Vagina (tissue), 2 donors: ENCODE data around the gene SORCS1. TPM values are rescaled to one million over a fixed set of nuclear protein-coding genes. Genes with fewer than 3 reads are reported as not detected.

ENCODE experiments used
- DNase-seq, 2 donors: peaks; one replicate each; pipeline ENCODE4 v3.0.0-alpha.2; 2017; ENCODE audit errors: extremely low spot score in 2 of 2
- H3K27ac ChIP-seq: fragments of 200-600 bp; sonication (generic); one replicate; pipeline ENCODE4 v1.5.1; 2019
- H3K27me3 ChIP-seq: fragments of 200-600 bp; sonication (generic); one replicate; pipeline ENCODE4 v1.5.1; 2019
- H3K36me3 ChIP-seq, 2 donors: fragments of 200-600 bp; sonication (generic); one replicate each; pipeline ENCODE4 v1.5.1; 2017 to 2019
- H3K4me1 ChIP-seq: fragments of 200-600 bp; sonication (generic); one replicate; pipeline ENCODE4 v1.5.1; 2019
- H3K4me3 ChIP-seq, 2 donors: fragments of 200-600 bp; sonication (generic); 1 replicate in 1 of 2; 2 replicates in 1 of 2; pipeline ENCODE4 v1.5.1; 2016 to 2019
- H3K9me3 ChIP-seq: fragments of 200-600 bp; sonication (generic); one replicate; pipeline ENCODE4 v1.5.1; 2019
- POLR2A ChIP-seq, 2 donors: fragments of 450-650 bp; IDR thresholded peaks; one replicate each; pipeline ENCODE4 v1.6.1; 2017; ENCODE audit warnings: antibody characterized with exemption in 2 of 2, mild to moderate bottlenecking in 2 of 2, moderate library complexity in 2 of 2
- POLR2AphosphoS5 ChIP-seq, 2 donors: sonication (generic); formaldehyde crosslinking; IDR thresholded peaks; one replicate each; pipeline ENCODE4 v1.9.0; 2017; ENCODE audit warnings: antibody characterized with exemption in 2 of 2, mild to moderate bottlenecking in 2 of 2, low read depth in 1 of 2; ENCODE audit not compliant: insufficient read depth in 1 of 2
- intact Hi-C: fragments of 100-400 bp; cut with DNase I; formaldehyde crosslinking; loops from one replicate; pipeline ENCODE4 v1.15.1; 2023
- total RNA-seq: library from RNA; depleted of rRNA; stranded (reverse); fragments of >200 nt; gene quantifications from one replicate; pipeline ENCODE4 v1.2.3, GENCODE V29; 2016
- TF ChIP-seq, protein P1 (sequence below), 3 experiments: fragments of 450-650 bp in 2 of 3; fragments of 200-600 bp in 1 of 3; sonication (generic) in 1 of 3; IDR thresholded peaks; one replicate each; pipeline ENCODE4 v1.5.1; 2017 to 2019; ENCODE audit warnings: antibody characterized with exemption in 3 of 3, mild to moderate bottlenecking in 2 of 3, moderate library complexity in 2 of 3

The SORCS1 gene
- total RNA-seq, 1 donor from 2014 or later, result 5.9 TPM

DNA sequence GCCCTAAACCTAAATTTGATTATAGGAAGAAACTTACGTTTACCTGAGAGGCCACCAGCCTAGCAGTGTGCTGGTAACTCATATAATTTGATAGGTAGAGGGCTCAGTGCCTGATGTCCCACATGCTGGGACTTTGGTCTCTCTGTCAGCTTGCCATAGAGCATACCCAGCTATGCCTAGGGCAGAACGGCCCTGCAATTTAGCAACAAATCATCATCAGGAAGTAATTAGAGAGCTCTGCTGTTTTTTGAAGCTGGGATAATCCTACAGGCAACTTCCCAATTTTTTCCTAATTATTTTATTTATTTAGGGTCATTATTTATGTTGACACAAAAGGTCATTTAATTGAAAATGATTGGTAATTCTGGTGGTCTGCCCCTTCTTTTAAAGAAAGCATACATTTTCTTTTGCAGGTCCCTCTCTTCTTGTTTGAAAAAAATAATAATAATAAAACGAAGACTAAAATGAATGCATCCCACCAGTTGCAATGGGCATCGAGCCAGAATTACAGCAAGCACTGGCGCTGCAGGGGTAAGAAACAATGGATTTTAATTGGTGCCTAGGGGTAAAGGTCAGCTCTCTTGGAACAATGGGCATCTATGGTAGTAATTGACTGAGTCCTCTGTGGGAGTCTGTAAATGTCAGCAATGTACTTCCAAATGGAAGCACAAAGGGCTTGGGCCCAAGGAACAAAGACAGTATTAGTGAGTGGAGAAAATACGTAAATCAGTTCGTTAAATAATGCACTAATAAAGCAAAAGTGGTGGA is 348.0 kb downstream of the SORCS1 start:
- Histone ChIP-seq H3K9me3 (no peaks in the 10 kb centered on the region), H3K36me3 (no peaks in the 10 kb centered on the region), H3K4me3 (no peak overlapping the region), H3K4me1 (no peaks in the 10 kb centered on the region), H3K27ac (no peak overlapping the region), H3K27me3 (no peaks in the 10 kb centered on the region)
- no peak for DNase-seq
- intact Hi-C loops, result no loop called here
- no peak for TF ChIP-seq POLR2A (IDR thresholded peaks at IDR 0.05)
- no peak for TF ChIP-seq POLR2AphosphoS5 (IDR thresholded peaks at IDR 0.05; ENCODE audit: insufficient read depth in 1 of 2, low read depth in 1 of 2)
- TF ChIP-seq, protein P1, sequence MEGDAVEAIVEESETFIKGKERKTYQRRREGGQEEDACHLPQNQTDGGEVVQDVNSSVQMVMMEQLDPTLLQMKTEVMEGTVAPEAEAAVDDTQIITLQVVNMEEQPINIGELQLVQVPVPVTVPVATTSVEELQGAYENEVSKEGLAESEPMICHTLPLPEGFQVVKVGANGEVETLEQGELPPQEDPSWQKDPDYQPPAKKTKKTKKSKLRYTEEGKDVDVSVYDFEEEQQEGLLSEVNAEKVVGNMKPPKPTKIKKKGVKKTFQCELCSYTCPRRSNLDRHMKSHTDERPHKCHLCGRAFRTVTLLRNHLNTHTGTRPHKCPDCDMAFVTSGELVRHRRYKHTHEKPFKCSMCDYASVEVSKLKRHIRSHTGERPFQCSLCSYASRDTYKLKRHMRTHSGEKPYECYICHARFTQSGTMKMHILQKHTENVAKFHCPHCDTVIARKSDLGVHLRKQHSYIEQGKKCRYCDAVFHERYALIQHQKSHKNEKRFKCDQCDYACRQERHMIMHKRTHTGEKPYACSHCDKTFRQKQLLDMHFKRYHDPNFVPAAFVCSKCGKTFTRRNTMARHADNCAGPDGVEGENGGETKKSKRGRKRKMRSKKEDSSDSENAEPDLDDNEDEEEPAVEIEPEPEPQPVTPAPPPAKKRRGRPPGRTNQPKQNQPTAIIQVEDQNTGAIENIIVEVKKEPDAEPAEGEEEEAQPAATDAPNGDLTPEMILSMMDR (IDR thresholded peaks at IDR 0.05), result no peak

DNA sequence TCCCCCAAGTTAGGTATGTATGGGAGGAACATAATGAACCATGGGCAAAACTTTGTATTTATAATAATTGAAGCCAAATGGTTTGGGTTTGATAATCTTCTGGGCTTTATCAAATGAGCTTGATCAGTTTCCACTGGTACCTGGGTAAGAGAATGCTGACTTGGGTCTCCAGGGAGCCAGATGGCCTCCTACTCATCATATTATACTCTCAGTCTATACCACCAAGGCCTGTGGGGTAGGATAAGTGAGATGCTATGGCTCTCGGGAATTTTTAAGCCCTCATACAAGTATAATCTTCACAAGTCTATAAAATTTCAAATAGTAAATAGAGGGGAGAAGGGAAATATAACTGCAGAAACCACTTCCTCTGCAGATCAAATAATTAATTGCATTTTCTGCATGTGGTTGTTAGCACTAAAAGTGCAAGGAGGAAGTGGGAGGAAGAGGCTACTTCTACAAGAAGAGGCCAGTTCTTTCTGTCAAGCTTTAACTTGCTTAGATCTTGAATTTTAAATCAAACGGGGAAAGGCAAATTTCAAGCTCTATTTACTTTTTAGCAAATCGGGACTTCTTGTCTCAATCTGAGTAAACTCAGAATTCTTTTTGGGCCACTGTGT is 349.0 kb downstream of the SORCS1 start:
- Histone ChIP-seq H3K4me1 (no peaks in the 10 kb centered on the region), H3K4me3 (no peak overlapping the region), H3K9me3 (no peaks in the 10 kb centered on the region), H3K36me3 (no peaks in the 10 kb centered on the region), H3K27me3 (no peaks in the 10 kb centered on the region), H3K27ac (no peak overlapping the region)
- TF ChIP-seq POLR2A (IDR thresholded peaks at IDR 0.05), result no peak
- no peak for TF ChIP-seq POLR2AphosphoS5 (IDR thresholded peaks at IDR 0.05; ENCODE audit: insufficient read depth in 1 of 2, low read depth in 1 of 2)
- TF ChIP-seq, protein P1 (IDR thresholded peaks at IDR 0.05), result no peak
- intact Hi-C loops, result no loop called here
- DNase-seq, result no peak

DNA sequence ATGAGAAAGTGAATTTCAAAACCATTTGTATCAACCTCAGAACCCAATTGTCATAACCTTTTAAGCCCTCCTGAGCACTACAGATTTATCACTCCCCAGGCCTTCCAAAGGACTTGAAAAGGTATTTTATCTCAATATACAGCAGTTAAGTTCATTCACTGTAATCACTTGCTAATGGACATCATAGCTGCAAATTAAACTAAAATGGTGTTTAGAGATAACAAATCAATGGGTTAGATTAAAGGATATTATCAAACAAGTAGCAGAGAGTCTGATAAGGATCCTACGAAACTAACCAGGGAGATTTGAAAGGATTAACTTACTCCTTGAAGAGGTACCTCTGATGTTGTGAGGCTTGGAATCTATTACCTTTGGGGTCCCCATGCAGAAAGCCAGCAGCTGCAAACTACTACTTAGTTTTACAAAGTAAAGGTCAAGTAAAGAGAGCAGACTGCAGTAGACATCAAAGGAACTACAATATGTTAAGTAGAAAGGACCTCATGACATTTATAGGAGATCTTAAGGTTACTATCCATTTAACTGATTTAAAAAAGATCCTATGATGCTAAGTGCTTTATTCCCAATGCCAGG is 359.4 kb downstream of the SORCS1 start:
- DNase-seq, result no peak
- H3K27ac ChIP-seq, result no peak overlapping the region
- H3K9me3 ChIP-seq, result no peaks in the 10 kb centered on the region
- H3K36me3 ChIP-seq, result no peaks in the 10 kb centered on the region
- H3K4me3 ChIP-seq, result no peak overlapping the region
- no peaks in the 10 kb centered on the region for H3K4me1 ChIP-seq
- intact Hi-C loops, result no loop called here
- H3K27me3 ChIP-seq, result no peaks in the 10 kb centered on the region
- no peak for TF ChIP-seq POLR2AphosphoS5 (IDR thresholded peaks at IDR 0.05; ENCODE audit: insufficient read depth in 1 of 2, low read depth in 1 of 2)
- no peak for TF ChIP-seq POLR2A (IDR thresholded peaks at IDR 0.05)
- TF ChIP-seq, protein P1 (IDR thresholded peaks at IDR 0.05), result no peak

DNA sequence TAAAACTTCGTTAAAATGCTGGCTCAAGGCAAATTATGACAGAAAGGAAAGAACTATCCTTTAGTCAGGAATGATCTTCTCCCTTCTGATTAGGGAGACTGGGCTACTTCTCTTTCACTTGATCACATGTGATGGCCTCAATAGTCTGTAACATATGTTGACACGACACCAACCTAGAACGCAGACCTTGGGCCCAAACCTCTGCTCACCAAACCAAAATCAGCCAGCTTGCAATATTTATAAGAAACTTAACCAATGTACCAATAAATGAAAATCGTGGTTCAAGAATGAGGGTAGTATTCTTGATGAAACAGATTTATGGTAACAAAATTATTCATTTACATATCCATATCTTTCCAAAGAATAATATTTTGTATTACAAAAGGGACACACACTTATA is 361.6 kb downstream of the SORCS1 start:
- H3K4me3 ChIP-seq, result no peak overlapping the region
- no peaks in the 10 kb centered on the region for H3K9me3 ChIP-seq
- H3K27me3 ChIP-seq, result no peaks in the 10 kb centered on the region
- DNase-seq, result no peak
- intact Hi-C loops, result no loop called here
- H3K36me3 ChIP-seq, result no peaks in the 10 kb centered on the region
- no peaks in the 10 kb centered on the region for H3K4me1 ChIP-seq
- no peak overlapping the region for H3K27ac ChIP-seq
- TF ChIP-seq POLR2AphosphoS5 (IDR thresholded peaks at IDR 0.05; ENCODE audit: insufficient read depth in 1 of 2, low read depth in 1 of 2), result no peak
- TF ChIP-seq, protein P1 (IDR thresholded peaks at IDR 0.05), result no peak
- TF ChIP-seq POLR2A (IDR thresholded peaks at IDR 0.05), result no peak

DNA sequence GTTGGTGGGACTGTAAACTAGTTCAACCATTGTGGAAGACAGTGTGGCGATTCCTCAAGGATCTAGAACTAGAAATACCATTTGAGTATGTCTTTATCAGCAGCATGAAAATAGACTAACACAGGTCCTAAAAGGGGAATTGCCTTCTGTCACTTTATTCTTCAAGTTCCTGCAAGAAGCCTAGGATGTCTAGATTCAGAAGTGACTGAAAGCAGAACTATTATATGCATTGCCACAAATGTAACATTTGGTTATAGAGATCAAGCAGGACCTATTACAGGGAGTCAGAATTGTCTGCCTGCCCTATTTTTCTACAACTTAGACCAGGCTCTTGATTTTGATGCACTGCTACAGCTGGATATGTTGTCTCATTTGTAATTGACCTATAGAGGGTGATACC is 364.7 kb downstream of the SORCS1 start:
- DNase-seq, result no peak
- intact Hi-C loops, result no loop called here
- H3K9me3 ChIP-seq, result no peaks in the 10 kb centered on the region
- no peaks in the 10 kb centered on the region for H3K4me1 ChIP-seq
- no peaks in the 10 kb centered on the region for H3K36me3 ChIP-seq
- no peaks in the 10 kb centered on the region for H3K27me3 ChIP-seq
- TF ChIP-seq, protein P1 (IDR thresholded peaks at IDR 0.05), result no peak
- TF ChIP-seq POLR2AphosphoS5 (IDR thresholded peaks at IDR 0.05; ENCODE audit: insufficient read depth in 1 of 2, low read depth in 1 of 2) (no peak), POLR2A (IDR thresholded peaks at IDR 0.05) (no peak)
- H3K4me3 ChIP-seq, result no peak overlapping the region
- no peak overlapping the region for H3K27ac ChIP-seq
